HG03457 (cell line): Measurements from ENCODE around the gene RARA.

Source experiments
- ATAC-seq: cut with Tn5 transposase; IDR thresholded peaks from one replicate; pipeline ENCODE4 v1.9.1; 2021; ENCODE audit warnings: moderate number of reproducible peaks; ENCODE audit not compliant: unreplicated experiment

The RARA gene

GRCh38 chr17:40344421-40345160 is 35.6 kb downstream of the RARA start:
- ATAC-seq = no peak

GRCh38 chr17:40345161-40345993 is 36.4 kb downstream of the RARA start:
- ATAC-seq = no peak

GRCh38 chr17:40345994-40346764 is 37.2 kb downstream of the RARA start:
- ATAC-seq = no peak

GRCh38 chr17:40346765-40347158 is 37.8 kb downstream of the RARA start:
- ATAC-seq = no peak

- no peak for ATAC-seq
Measured at GRCh38 chr17:40347319-40348135, 38.5 kb downstream of the RARA start.

GRCh38 chr17:40348136-40348504 is 39.1 kb downstream of the RARA start:
- ATAC-seq = no peak

GRCh38 chr17:40348562-40349476 is 39.8 kb downstream of the RARA start:
- no peak for ATAC-seq

GRCh38 chr17:40349477-40349894 is 40.5 kb downstream of the RARA start:
- ATAC-seq = no peak

- no peak for ATAC-seq
Measured at GRCh38 chr17:40349895-40350688, 41.1 kb downstream of the RARA start.

GRCh38 chr17:40350689-40351358 is 41.8 kb downstream of the RARA start:
- no peak for ATAC-seq

- ATAC-seq = no peak
Measured at GRCh38 chr17:40351359-40352236, 42.6 kb downstream of the RARA start.

GRCh38 chr17:40352237-40352778 is 43.3 kb downstream of the RARA start:
- no peak for ATAC-seq

- ATAC-seq = no peak
Measured at GRCh38 chr17:40352779-40353394, 43.9 kb downstream of the RARA start.

- no peak for ATAC-seq
Measured at GRCh38 chr17:40354221-40355122, 45.5 kb downstream of the RARA start.

GRCh38 chr17:40355123-40355803 is 46.3 kb downstream of the RARA start:
- ATAC-seq = no peak
